Ectodermal cell (in vitro differentiated cells): ENCODE data around the gene C2CD2.

Source experiments
- H3K27ac ChIP-seq: 2 replicates; pipeline ENCODE4 v1.7.0; 2013; ENCODE audit warnings: mild to moderate bottlenecking, low read depth, low read length; ENCODE audit not compliant: insufficient read depth, poor library complexity, severe bottlenecking
- H3K27me3 ChIP-seq: 2 replicates; pipeline ENCODE4 v1.7.0; 2013; ENCODE audit warnings: mild to moderate bottlenecking, low read length; ENCODE audit not compliant: insufficient read depth, control insufficient read depth, poor library complexity, severe bottlenecking
- H3K36me3 ChIP-seq: one replicate; pipeline ENCODE4 v1.7.0; 2013; ENCODE audit warnings: low read length; ENCODE audit not compliant: control insufficient read depth, insufficient read depth
- H3K4me1 ChIP-seq: one replicate; pipeline ENCODE4 v1.7.0; 2013; ENCODE audit warnings: low read length; ENCODE audit not compliant: control insufficient read depth, insufficient read depth
- H3K4me3 ChIP-seq: 2 replicates; pipeline ENCODE4 v1.7.0; 2013; ENCODE audit warnings: low read depth, low read length, control low read depth; ENCODE audit not compliant: insufficient read depth
- H3K9me3 ChIP-seq: 2 replicates; pipeline ENCODE4 v1.7.0; 2013; ENCODE audit warnings: mild to moderate bottlenecking, low read length, moderate library complexity; ENCODE audit not compliant: control insufficient read depth
- WGBS, 2 experiments: methylation state at CpG; one replicate each; pipeline ENCODE4 v1.1.7; 2013; ENCODE audit warnings: missing lambda C conversion rate in 2 of 2; 5-methylcytosine and 5-hydroxymethylcytosine counted together

Gene C2CD2

DNA sequence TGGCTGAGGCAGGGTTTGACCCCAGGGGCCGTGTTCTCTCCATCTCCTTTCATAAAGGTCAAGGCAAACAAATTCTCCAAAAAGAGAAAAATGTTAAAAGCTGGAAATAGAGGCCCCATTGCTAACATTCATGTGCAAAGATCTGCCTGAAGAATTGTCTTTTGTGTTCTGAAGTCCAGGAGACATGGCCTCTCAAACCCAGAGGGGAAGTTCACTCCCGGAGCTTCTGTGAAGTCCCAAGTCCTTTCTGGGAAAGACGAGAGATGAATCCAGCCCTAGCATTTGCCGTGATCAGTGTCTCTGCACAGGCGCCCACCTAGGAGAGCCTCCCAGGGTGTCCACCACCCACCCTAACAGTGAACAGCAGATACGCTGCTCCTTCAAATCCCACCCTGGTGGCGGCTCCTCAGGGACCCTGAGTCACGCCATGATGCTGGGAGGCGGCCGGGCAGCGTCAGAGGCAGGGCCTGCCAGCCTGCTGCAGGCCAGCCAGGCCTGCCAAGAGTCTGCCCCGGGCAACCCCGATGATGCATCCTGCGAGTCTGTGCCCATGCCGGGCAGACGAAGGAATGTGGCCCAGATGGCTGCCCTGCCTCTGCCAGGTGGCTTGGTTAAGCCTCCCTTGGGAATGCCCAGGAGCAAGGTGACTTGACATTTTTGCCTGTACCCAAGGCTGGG, 5.2 kb upstream of the C2CD2 start:
- no peaks in the 10 kb centered on the region for H3K9me3 ChIP-seq
- H3K4me1 ChIP-seq, result peaks cover 14% of the 10 kb centered on the region
- no peak overlapping the region for H3K4me3 ChIP-seq
- no peaks in the 10 kb centered on the region for H3K27me3 ChIP-seq
- no peaks in the 10 kb centered on the region for H3K36me3 ChIP-seq
- H3K27ac ChIP-seq, result no peak overlapping the region
- 91 to 94% methylated on average over 16 of the region's 16 CpGs for WGBS, 2 experiments

GRCh38 chr21:41957991-41958766, 4.4 kb upstream of the C2CD2 start:
- peaks cover 14% of the 10 kb centered on the region for H3K4me1 ChIP-seq
- H3K4me3 ChIP-seq, result no peak overlapping the region
- H3K27me3 ChIP-seq, result peaks cover 4% of the 10 kb centered on the region
- H3K36me3 ChIP-seq, result no peaks in the 10 kb centered on the region
- no peaks in the 10 kb centered on the region for H3K9me3 ChIP-seq
- H3K27ac ChIP-seq, result no peak overlapping the region
- WGBS, 2 experiments, result 89 to 91% methylated on average over 24 of the region's 24 CpGs

DNA sequence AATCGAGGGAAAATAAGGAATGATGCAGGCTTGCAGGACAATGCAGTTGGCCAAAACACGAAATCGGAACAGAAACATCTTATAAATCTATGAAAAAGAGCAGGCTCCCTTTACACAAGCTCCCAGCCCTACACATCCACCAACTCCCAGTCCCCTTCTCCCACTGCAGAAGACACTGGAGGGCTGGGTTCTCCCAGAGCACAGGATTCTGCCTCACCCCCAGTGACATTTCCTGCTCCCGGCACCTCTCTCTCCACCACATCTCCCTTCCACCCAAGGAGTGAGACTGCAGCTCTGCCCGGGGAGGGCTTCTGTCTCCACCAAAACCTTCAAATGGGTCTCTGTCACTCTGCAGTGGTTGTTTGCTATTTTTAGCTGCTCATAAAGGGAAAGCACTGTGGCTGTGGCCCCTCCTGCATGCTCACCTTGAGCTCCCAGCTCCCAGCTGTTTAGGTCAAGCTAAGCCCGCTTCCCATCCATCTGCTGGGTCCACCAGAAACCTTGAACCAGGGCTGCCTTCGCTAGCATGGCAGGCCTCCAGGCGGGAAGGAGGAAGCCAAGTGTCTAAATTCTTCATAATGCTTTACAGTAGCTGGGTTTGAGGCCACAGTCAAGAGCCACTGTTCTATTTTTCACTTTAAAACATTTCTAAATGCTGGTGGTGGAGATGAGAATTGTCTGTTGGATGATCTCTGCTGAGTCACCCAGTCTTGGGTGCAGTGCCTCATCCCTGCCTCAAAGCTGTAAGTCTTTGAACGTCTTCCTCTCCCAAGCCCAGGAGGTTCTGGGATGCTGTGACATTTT, 3.3 kb upstream of the C2CD2 start:
- WGBS, 2 experiments, result 91 to 93% methylated on average over 9 of the region's 9 CpGs
- H3K4me3 ChIP-seq, result no peak overlapping the region
- H3K27me3 ChIP-seq, result peaks cover 15% of the 10 kb centered on the region
- peaks cover 18% of the 10 kb centered on the region for H3K4me1 ChIP-seq
- no peaks in the 10 kb centered on the region for H3K36me3 ChIP-seq
- no peak overlapping the region for H3K27ac ChIP-seq
- no peaks in the 10 kb centered on the region for H3K9me3 ChIP-seq

DNA sequence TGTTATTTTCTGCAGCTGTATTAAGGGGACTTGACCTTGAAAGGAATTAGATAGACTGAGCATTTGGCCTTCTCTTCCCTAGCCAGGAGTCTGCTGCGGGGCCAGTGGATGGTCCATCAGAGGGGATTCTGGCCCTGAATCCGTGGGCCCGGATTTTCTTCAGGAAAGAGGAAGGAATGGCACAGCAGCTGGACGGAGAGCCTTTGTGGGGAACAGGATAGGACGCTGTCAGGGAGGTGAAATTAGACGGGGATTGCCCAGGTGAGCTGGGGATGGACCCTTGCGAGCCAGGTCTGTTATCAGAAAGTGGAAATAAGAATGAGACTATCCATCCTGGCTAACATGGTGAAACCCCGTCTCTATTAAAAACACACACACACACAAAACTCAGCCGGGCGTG, 1.7 kb upstream of the C2CD2 start:
- Histone ChIP-seq H3K27me3 (peaks cover 31% of the 10 kb centered on the region), H3K4me3 (no peak overlapping the region), H3K36me3 (no peaks in the 10 kb centered on the region), H3K27ac (no peak overlapping the region), H3K9me3 (no peaks in the 10 kb centered on the region), H3K4me1 (peaks cover 22% of the 10 kb centered on the region)
- WGBS, 2 experiments, result 89 to 92% methylated on average over 10 of the region's 10 CpGs

- Histone ChIP-seq H3K4me3 (no peak overlapping the region), H3K27me3 (peaks cover 32% of the 10 kb centered on the region), H3K36me3 (no peaks in the 10 kb centered on the region), H3K27ac (no peak overlapping the region), H3K4me1 (peaks cover 24% of the 10 kb centered on the region), H3K9me3 (no peaks in the 10 kb centered on the region)
- 94 to 95% methylated on average over 20 of the region's 20 CpGs for WGBS, 2 experiments
Observed at GRCh38 chr21:41954654-41955499, 1.1 kb upstream of the C2CD2 start.

DNA sequence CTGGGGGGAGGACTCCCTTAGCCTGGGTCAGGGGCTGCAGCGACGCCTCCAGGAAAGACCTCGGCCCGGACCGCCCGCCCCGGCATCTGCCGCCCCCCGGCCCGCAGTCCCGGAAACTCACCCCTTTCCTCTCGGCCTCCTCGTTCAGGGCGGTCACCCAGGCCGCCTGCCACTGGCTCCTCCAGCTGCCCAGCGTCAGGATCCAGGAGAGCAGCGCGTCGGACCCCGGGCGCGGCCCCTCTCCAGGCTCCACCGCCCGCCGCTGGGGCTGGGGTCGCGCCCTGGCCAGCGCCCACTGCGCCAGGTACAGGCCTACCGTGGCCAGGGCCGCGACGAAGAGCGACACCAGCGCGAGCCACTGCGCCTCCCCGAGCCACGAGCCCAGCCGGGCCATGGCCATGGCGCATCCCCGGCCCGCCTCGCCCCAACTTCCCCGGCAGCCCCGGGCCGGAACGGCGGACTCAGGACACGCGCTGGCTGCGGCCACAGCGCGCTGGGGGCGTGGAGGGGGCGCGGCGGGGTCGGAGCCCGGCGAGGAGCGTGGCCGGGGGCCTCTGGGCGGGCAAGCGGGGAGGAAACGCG, 478 bp downstream of the C2CD2 start:
- 1% methylated on average over 67 of the region's 67 CpGs for WGBS, 2 experiments
- no peaks in the 10 kb centered on the region for H3K36me3 ChIP-seq
- no peak overlapping the region for H3K27ac ChIP-seq
- H3K9me3 ChIP-seq, result no peaks in the 10 kb centered on the region
- peaks cover 32% of the 10 kb centered on the region for H3K27me3 ChIP-seq
- H3K4me3 ChIP-seq, result peak overlapping the region; percentile 56
- peaks cover 24% of the 10 kb centered on the region for H3K4me1 ChIP-seq

GRCh38 chr21:41952568-41953248, 1.1 kb downstream of the C2CD2 start:
- peaks cover 28% of the 10 kb centered on the region for H3K4me1 ChIP-seq
- H3K27ac ChIP-seq, result no peak overlapping the region
- WGBS, 2 experiments, result 44 to 46% methylated on average over 30 of the region's 30 CpGs
- H3K9me3 ChIP-seq, result no peaks in the 10 kb centered on the region
- H3K4me3 ChIP-seq, result peak overlapping the region; percentile 56
- peaks cover 32% of the 10 kb centered on the region for H3K27me3 ChIP-seq
- H3K36me3 ChIP-seq, result no peaks in the 10 kb centered on the region

DNA sequence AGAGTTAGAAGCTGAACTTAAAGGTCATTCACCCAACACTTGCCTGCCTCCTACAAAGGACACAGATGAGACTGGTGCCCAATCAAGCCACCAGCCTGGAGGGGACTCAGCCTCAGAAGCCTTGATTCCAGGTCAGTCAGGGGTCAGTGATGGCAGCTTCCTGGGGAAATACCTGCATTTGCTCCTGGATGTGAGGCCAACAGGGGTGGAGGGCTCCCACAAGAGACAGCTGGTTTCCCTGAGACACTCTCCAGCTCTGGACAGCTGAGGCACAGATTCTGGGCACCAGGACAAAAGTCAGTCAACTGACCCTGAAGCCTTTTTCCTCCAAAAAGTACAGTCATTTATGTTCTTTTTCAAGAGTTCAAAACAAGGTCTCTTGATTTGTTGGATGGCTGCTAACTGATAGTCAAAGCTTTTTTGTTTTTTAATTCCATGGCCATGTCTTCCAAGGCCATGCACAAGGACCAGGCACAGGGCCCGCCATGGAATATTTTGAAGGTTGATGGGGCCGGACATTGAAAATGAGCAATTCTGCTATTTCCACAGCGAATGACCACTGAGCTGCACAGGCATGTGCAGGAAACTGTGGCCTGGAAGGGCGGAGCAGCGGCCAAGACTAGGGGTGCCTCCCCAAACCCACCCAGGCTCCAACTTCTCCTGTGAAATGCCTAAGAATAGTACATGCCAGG, 1.8 kb downstream of the C2CD2 start:
- Histone ChIP-seq H3K36me3 (no peaks in the 10 kb centered on the region), H3K27me3 (peaks cover 32% of the 10 kb centered on the region), H3K4me3 (no peak overlapping the region), H3K27ac (no peak overlapping the region), H3K4me1 (peaks cover 28% of the 10 kb centered on the region), H3K9me3 (no peaks in the 10 kb centered on the region)
- 95 to 96% methylated on average over 5 of the region's 5 CpGs for WGBS, 2 experiments
